ENCODE results near the gene SPAG8.

Gene SPAG8

GRCh38 chr9:35812025-35812602 lies at the start of gene SPAG8:
Gene SPAG8, minus strand, starts transcription at chr9:35812262. Its CDS starts 115 bp downstream, at chr9:35812147.
- in situ Hi-C loops (cut with HindIII; ENCODE audit: low pct_unique_long_range_greater_than_20kb, low sequenced_read_pairs): no loop called here
- DNase-seq (ENCODE audit: low read depth in 1 of 2, low spot score in 1 of 2): peak; percentile 86 to 92
- TF ChIP-seq JUND (IDR thresholded peaks at IDR 0.05; ENCODE audit: low read depth): no peak

GRCh38 chr9:35861161-35861897 lies 49.3 kb upstream of the SPAG8 start:
- TF ChIP-seq JUND (IDR thresholded peaks at IDR 0.05; ENCODE audit: low read depth): no peak
- in situ Hi-C loops (cut with HindIII; ENCODE audit: low pct_unique_long_range_greater_than_20kb, low sequenced_read_pairs): no loop called here

GRCh38 chr9:35859990-35860339 lies 47.9 kb upstream of the SPAG8 start:
- TF ChIP-seq JUND (IDR thresholded peaks at IDR 0.05; ENCODE audit: low read depth): no peak
- in situ Hi-C loops (cut with HindIII; ENCODE audit: low pct_unique_long_range_greater_than_20kb, low sequenced_read_pairs): no loop called here
- DNase-seq (ENCODE audit: low read depth in 1 of 2, low spot score in 1 of 2): no peak

More at GRCh38 chr9:35861161-35861897, 49.3 kb upstream of the SPAG8 start:
- DNase-seq (ENCODE audit: low read depth in 1 of 2, low spot score in 1 of 2): no peak

GRCh38 chr9:35859310-35859989 lies 47.4 kb upstream of the SPAG8 start:
- no peak for TF ChIP-seq JUND (IDR thresholded peaks at IDR 0.05; ENCODE audit: low read depth)
- DNase-seq (ENCODE audit: low read depth in 1 of 2, low spot score in 1 of 2): peak in 1 of 2 experiments; percentile 59
- in situ Hi-C loops (cut with HindIII; ENCODE audit: low pct_unique_long_range_greater_than_20kb, low sequenced_read_pairs): no loop called here

GRCh38 chr9:35858458-35858857 lies 46.4 kb upstream of the SPAG8 start:
- no peak for TF ChIP-seq JUND (IDR thresholded peaks at IDR 0.05; ENCODE audit: low read depth)
- no peak for DNase-seq (ENCODE audit: low read depth in 1 of 2, low spot score in 1 of 2)
- in situ Hi-C loops (cut with HindIII; ENCODE audit: low pct_unique_long_range_greater_than_20kb, low sequenced_read_pairs): no loop called here

GRCh38 chr9:35856882-35857281 lies 44.8 kb upstream of the SPAG8 start:
- DNase-seq (ENCODE audit: low read depth in 1 of 2, low spot score in 1 of 2): no peak
- in situ Hi-C loops (cut with HindIII; ENCODE audit: low pct_unique_long_range_greater_than_20kb, low sequenced_read_pairs): no loop called here
- no peak for TF ChIP-seq JUND (IDR thresholded peaks at IDR 0.05; ENCODE audit: low read depth)

GRCh38 chr9:35856206-35856605 lies 44.1 kb upstream of the SPAG8 start:
- TF ChIP-seq JUND (IDR thresholded peaks at IDR 0.05; ENCODE audit: low read depth): no peak
- in situ Hi-C loops (cut with HindIII; ENCODE audit: low pct_unique_long_range_greater_than_20kb, low sequenced_read_pairs): no loop called here
- no peak for DNase-seq (ENCODE audit: low read depth in 1 of 2, low spot score in 1 of 2)

- no peak for TF ChIP-seq JUND (IDR thresholded peaks at IDR 0.05; ENCODE audit: low read depth)
- in situ Hi-C loops (cut with HindIII; ENCODE audit: low pct_unique_long_range_greater_than_20kb, low sequenced_read_pairs): no loop called here
- no peak for DNase-seq (ENCODE audit: low read depth in 1 of 2, low spot score in 1 of 2)
Measured at GRCh38 chr9:35854091-35854762, 42.2 kb upstream of the SPAG8 start.

- TF ChIP-seq JUND (IDR thresholded peaks at IDR 0.05; ENCODE audit: low read depth): no peak
- DNase-seq (ENCODE audit: low read depth in 1 of 2, low spot score in 1 of 2): no peak
- in situ Hi-C loops (cut with HindIII; ENCODE audit: low pct_unique_long_range_greater_than_20kb, low sequenced_read_pairs): no loop called here
Measured at GRCh38 chr9:35852876-35853865, 41.1 kb upstream of the SPAG8 start.

- no peak for TF ChIP-seq JUND (IDR thresholded peaks at IDR 0.05; ENCODE audit: low read depth)
- no peak for DNase-seq (ENCODE audit: low read depth in 1 of 2, low spot score in 1 of 2)
- in situ Hi-C loops (cut with HindIII; ENCODE audit: low pct_unique_long_range_greater_than_20kb, low sequenced_read_pairs): no loop called here
Measured at GRCh38 chr9:35852267-35852815, 40.3 kb upstream of the SPAG8 start.

- DNase-seq (ENCODE audit: low read depth in 1 of 2, low spot score in 1 of 2): no peak
- TF ChIP-seq JUND (IDR thresholded peaks at IDR 0.05; ENCODE audit: low read depth): no peak
- in situ Hi-C loops (cut with HindIII; ENCODE audit: low pct_unique_long_range_greater_than_20kb, low sequenced_read_pairs): no loop called here
Measured at GRCh38 chr9:35847792-35848572, 35.9 kb upstream of the SPAG8 start.

Data from T47D (cell line).